SK-N-SH (cell line): ENCODE results near the gene TTC21B. TPM values are rescaled to one million over a fixed set of nuclear protein-coding genes. Genes with fewer than 3 reads are reported as not detected.

Source experiments
- CTCF ChIA-PET: fragments of 300-600, 350-600 bp; formaldehyde crosslinking; extraction: SDS; loops from one replicate; lab custom pipeline; 2021; lab: Yijun Ruan, JAX
- POLR2A ChIA-PET: fragments of 350-600 bp; sonication (Branson Sonifier 250); formaldehyde crosslinking; extraction: SDS; loops from one replicate; lab custom pipeline; 2020; ENCODE audit warnings: antibody characterized with exemption, inconsistent platforms; lab: Yijun Ruan, JAX
- DNase-seq: peaks from one replicate; pipeline ENCODE4 v3.0.0; 2012
- H2AFZ ChIP-seq: fragments of 200-600 bp; sonication (generic); 2 replicates; pipeline ENCODE4 v1.8.1; 2016; ENCODE audit warnings: antibody characterized with exemption, mild to moderate bottlenecking, low read depth
- H3F3A ChIP-seq: fragments of 200-600 bp; sonication (generic); replicated peaks from 2 replicates; pipeline ENCODE3; 2016; ENCODE audit warnings: antibody characterized with exemption, mild to moderate bottlenecking; ENCODE audit not compliant: insufficient read depth
- H3K27ac ChIP-seq, 2 experiments: fragments of 200-500 bp in 1 of 2; fragments of 200-600 bp in 1 of 2; sonication (Bioruptor generic) in 1 of 2; sonication (generic), shearing (Covaris generic) in 1 of 2; 2 replicates each; pipeline versions ENCODE4 v1.5.1 to v1.6.1; 2014 to 2016; ENCODE audit warnings: low read depth in 2 of 2, inconsistent platforms in 1 of 2, low read length in 1 of 2, mild to moderate bottlenecking in 1 of 2, mixed read lengths in 1 of 2
- H3K27me3 ChIP-seq: fragments of 200-600 bp; sonication (generic), shearing (Covaris generic); 2 replicates; pipeline ENCODE4 v1.6.1; 2016; ENCODE audit warnings: mixed run types; ENCODE audit not compliant: insufficient read depth
- H3K36me3 ChIP-seq, 2 experiments: fragments of 200-500 bp in 1 of 2; fragments of 200-600 bp in 1 of 2; sonication (Bioruptor generic) in 1 of 2; sonication (generic) in 1 of 2; replicated peaks in 1 of 2; 2 replicates each; pipeline versions ENCODE3 to v1.5.1; 2014 to 2016; ENCODE audit warnings: low read length in 1 of 2, mild to moderate bottlenecking in 1 of 2; ENCODE audit not compliant: insufficient read depth in 2 of 2, control insufficient read depth in 1 of 2
- H3K4me1 ChIP-seq, 2 experiments: fragments of 200-500 bp in 1 of 2; fragments of 200-600 bp in 1 of 2; sonication (Bioruptor generic) in 1 of 2; sonication (generic), shearing (Covaris generic) in 1 of 2; 2 replicates each; pipeline versions ENCODE4 v1.5.1 to v1.6.1; 2014 to 2016; ENCODE audit warnings: low read depth in 1 of 2, low read length in 1 of 2, mixed run types in 1 of 2; ENCODE audit not compliant: insufficient read depth in 2 of 2, control insufficient read depth in 1 of 2
- H3K4me2 ChIP-seq: fragments of 200-600 bp; sonication (generic), shearing (Covaris generic); 2 replicates; pipeline ENCODE4 v1.6.1; 2017; ENCODE audit warnings: mixed run types
- H3K4me3 ChIP-seq, 2 experiments: fragments of 200-500 bp in 1 of 2; fragments of 200-600 bp in 1 of 2; sonication (Bioruptor generic) in 1 of 2; sonication (generic), shearing (Covaris generic) in 1 of 2; 2 replicates each; pipeline versions ENCODE4 v1.5.1 to v1.8.1; 2014 to 2016; ENCODE audit warnings: low read depth in 2 of 2, inconsistent platforms in 1 of 2, low read length in 1 of 2, mild to moderate bottlenecking in 1 of 2, mixed read lengths in 1 of 2, moderate library complexity in 1 of 2
- H3K79me2 ChIP-seq: fragments of 200-600 bp; sonication (generic); 2 replicates; pipeline ENCODE4 v1.8.1; 2017; ENCODE audit warnings: mild to moderate bottlenecking; ENCODE audit not compliant: insufficient read depth
- H3K9ac ChIP-seq: fragments of 200-600 bp; sonication (generic); 2 replicates; pipeline ENCODE4 v1.6.1; 2017; ENCODE audit warnings: mixed run types
- H3K9me2 ChIP-seq: fragments of 200-600 bp; sonication (generic); 2 replicates; pipeline ENCODE4 v1.6.1; 2017; ENCODE audit warnings: mixed run types
- H3K9me3 ChIP-seq: fragments of 200-600 bp; sonication (generic); 2 replicates; pipeline ENCODE4 v1.6.1; 2017; ENCODE audit warnings: mixed run types, mild to moderate bottlenecking, moderate library complexity
- H4K20me1 ChIP-seq: fragments of 200-600 bp; sonication (generic); 2 replicates; pipeline ENCODE4 v1.6.1; 2017; ENCODE audit warnings: mild to moderate bottlenecking, mixed run types; ENCODE audit not compliant: insufficient read depth
- CHD2 ChIP-seq: fragments of 150-350 bp; IDR thresholded peaks from 2 replicates; pipeline ENCODE4 v1.6.1; 2018; ENCODE audit warnings: low read length; ENCODE audit not compliant: partially characterized antibody
- ELF1 ChIP-seq: IDR thresholded peaks from 2 replicates; pipeline ENCODE4 v1.4.0; 2012
- EP300 ChIP-seq, 2 experiments: IDR thresholded peaks; 2 replicates each; pipeline versions ENCODE4 v1.4.0 to v1.6.1; 2012; ENCODE audit warnings: borderline replicate concordance in 1 of 2, low read depth in 1 of 2, low read length in 1 of 2
- EZH2phosphoT487 ChIP-seq: fragments of 200-600 bp; sonication (generic); IDR thresholded peaks from 2 replicates; pipeline ENCODE4 v1.6.1; 2017; ENCODE audit warnings: low read depth, mixed run types, mild to moderate bottlenecking, antibody characterized with exemption, moderate library complexity, borderline replicate concordance
- FOXJ3 ChIP-seq: sonication (generic); formaldehyde crosslinking; IDR thresholded peaks from 2 replicates; pipeline ENCODE4 v1.5.1; 2020; ENCODE audit warnings: mild to moderate bottlenecking, missing genetic modification reagents
- IRF3 ChIP-seq: fragments of 150-350 bp; IDR thresholded peaks from 2 replicates; pipeline ENCODE4 v1.6.1; 2016; ENCODE audit warnings: mild to moderate bottlenecking, low read depth, low read length
- MEF2A ChIP-seq: IDR thresholded peaks from 2 replicates; pipeline ENCODE4 v1.4.0; 2012; ENCODE audit warnings: low read depth, borderline replicate concordance
- MXI1 ChIP-seq: IDR thresholded peaks from 2 replicates; pipeline ENCODE4 v1.6.1; 2012; ENCODE audit warnings: mild to moderate bottlenecking, low read depth, low read length, improper control_type of control experiment
- SIN3A ChIP-seq: IDR thresholded peaks from 2 replicates; pipeline ENCODE4 v1.6.1; 2012; ENCODE audit warnings: low read depth, mild to moderate bottlenecking, low read length, moderate library complexity, borderline replicate concordance
- SMC3 ChIP-seq: IDR thresholded peaks from 2 replicates; pipeline ENCODE4 v1.6.1; 2012; ENCODE audit warnings: low read depth, low read length, improper control_type of control experiment
- WGBS: methylation state at CpG from one replicate; pipeline ENCODE4 v1.1.6; 2017; ENCODE audit warnings: low lambda C conversion rate; 5-methylcytosine and 5-hydroxymethylcytosine counted together
- polyA plus RNA-seq, 3 experiments: library from polyadenylated mRNA; depleted of rRNA; stranded (reverse); fragments of >200 nt; gene quantifications; 2 replicates each; pipeline ENCODE4 v1.2.3, GENCODE V29; 2012
- TF ChIP-seq, protein P1 (sequence below): fragments of 150-350 bp; IDR thresholded peaks from 2 replicates; pipeline ENCODE4 v1.6.1; 2017; ENCODE audit warnings: antibody characterized with exemption, low read length, low read depth, borderline replicate concordance
- TF ChIP-seq, protein P2 (sequence below): IDR thresholded peaks from 2 replicates; pipeline ENCODE4; 2012
- TF ChIP-seq, protein P3 (sequence below): IDR thresholded peaks from 2 replicates; pipeline ENCODE4 v1.4.0; 2012; ENCODE audit warnings: low read depth, borderline replicate concordance
- TF ChIP-seq, protein P4 (sequence below): IDR thresholded peaks from 2 replicates; pipeline ENCODE4 v1.6.1; 2012; ENCODE audit warnings: mild to moderate bottlenecking, low read depth, low read length, moderate library complexity

TTC21B gene
- polyA plus RNA-seq, 1 of the 3 experiments (the other 2 are of a cell fraction): 10.1 TPM

- H3K9me2 ChIP-seq: 0 out of 2 replicates have a peak, but pooled peaks cover 3% of the 10 kb centered on the region
- POLR2A ChIA-PET: no interaction called here
- peaks cover 20 to 25% of the 10 kb centered on the region in 2 experiments for H3K36me3 ChIP-seq
- H3K79me2 ChIP-seq: peaks cover 44% of the 10 kb centered on the region
- WGBS: 0% methylated on average over 1 of the region's 1 CpG
- no peak overlapping the region for H3K9ac ChIP-seq
- no peaks in the 10 kb centered on the region for H3K9me3 ChIP-seq
- peaks cover 8% of the 10 kb centered on the region in 2 experiments; a peak in 3 of 4 replicates for H3K4me1 ChIP-seq
- peak overlapping the region in 1 of 2 experiments; percentile 85; a peak in 1 of 4 replicates for H3K4me3 ChIP-seq
- no peak overlapping the region for H2AFZ ChIP-seq
- no peaks in the 10 kb centered on the region for H3K27me3 ChIP-seq
- H3K4me2 ChIP-seq: peak overlapping the region; percentile 85
- no peaks in the 10 kb centered on the region for H3F3A ChIP-seq
- TF ChIP-seq MEF2A: no peak
- TF ChIP-seq, protein P1, sequence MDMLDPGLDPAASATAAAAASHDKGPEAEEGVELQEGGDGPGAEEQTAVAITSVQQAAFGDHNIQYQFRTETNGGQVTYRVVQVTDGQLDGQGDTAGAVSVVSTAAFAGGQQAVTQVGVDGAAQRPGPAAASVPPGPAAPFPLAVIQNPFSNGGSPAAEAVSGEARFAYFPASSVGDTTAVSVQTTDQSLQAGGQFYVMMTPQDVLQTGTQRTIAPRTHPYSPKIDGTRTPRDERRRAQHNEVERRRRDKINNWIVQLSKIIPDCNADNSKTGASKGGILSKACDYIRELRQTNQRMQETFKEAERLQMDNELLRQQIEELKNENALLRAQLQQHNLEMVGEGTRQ: no peak
- TF ChIP-seq EZH2phosphoT487: no peak
- no peak for TF ChIP-seq IRF3
- TF ChIP-seq, protein P2, sequence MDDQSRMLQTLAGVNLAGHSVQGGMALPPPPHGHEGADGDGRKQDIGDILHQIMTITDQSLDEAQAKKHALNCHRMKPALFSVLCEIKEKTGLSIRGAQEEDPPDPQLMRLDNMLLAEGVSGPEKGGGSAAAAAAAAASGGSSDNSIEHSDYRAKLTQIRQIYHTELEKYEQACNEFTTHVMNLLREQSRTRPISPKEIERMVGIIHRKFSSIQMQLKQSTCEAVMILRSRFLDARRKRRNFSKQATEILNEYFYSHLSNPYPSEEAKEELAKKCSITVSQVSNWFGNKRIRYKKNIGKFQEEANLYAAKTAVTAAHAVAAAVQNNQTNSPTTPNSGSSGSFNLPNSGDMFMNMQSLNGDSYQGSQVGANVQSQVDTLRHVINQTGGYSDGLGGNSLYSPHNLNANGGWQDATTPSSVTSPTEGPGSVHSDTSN: no peak
- TF ChIP-seq, protein P3, sequence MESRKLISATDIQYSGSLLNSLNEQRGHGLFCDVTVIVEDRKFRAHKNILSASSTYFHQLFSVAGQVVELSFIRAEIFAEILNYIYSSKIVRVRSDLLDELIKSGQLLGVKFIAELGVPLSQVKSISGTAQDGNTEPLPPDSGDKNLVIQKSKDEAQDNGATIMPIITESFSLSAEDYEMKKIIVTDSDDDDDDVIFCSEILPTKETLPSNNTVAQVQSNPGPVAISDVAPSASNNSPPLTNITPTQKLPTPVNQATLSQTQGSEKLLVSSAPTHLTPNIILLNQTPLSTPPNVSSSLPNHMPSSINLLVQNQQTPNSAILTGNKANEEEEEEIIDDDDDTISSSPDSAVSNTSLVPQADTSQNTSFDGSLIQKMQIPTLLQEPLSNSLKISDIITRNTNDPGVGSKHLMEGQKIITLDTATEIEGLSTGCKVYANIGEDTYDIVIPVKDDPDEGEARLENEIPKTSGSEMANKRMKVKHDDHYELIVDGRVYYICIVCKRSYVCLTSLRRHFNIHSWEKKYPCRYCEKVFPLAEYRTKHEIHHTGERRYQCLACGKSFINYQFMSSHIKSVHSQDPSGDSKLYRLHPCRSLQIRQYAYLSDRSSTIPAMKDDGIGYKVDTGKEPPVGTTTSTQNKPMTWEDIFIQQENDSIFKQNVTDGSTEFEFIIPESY: no peak
- TF ChIP-seq EP300 (IDR thresholded peaks at IDR 0.05; ENCODE audit: borderline replicate concordance in 1 of 2, low read depth in 1 of 2, low read length in 1 of 2): no peak
- no peak for TF ChIP-seq MXI1
- TF ChIP-seq SMC3: no peak
- TF ChIP-seq FOXJ3 (CRISPR knock-in tag): no peak
- no peak for TF ChIP-seq ELF1
- TF ChIP-seq, protein P4, sequence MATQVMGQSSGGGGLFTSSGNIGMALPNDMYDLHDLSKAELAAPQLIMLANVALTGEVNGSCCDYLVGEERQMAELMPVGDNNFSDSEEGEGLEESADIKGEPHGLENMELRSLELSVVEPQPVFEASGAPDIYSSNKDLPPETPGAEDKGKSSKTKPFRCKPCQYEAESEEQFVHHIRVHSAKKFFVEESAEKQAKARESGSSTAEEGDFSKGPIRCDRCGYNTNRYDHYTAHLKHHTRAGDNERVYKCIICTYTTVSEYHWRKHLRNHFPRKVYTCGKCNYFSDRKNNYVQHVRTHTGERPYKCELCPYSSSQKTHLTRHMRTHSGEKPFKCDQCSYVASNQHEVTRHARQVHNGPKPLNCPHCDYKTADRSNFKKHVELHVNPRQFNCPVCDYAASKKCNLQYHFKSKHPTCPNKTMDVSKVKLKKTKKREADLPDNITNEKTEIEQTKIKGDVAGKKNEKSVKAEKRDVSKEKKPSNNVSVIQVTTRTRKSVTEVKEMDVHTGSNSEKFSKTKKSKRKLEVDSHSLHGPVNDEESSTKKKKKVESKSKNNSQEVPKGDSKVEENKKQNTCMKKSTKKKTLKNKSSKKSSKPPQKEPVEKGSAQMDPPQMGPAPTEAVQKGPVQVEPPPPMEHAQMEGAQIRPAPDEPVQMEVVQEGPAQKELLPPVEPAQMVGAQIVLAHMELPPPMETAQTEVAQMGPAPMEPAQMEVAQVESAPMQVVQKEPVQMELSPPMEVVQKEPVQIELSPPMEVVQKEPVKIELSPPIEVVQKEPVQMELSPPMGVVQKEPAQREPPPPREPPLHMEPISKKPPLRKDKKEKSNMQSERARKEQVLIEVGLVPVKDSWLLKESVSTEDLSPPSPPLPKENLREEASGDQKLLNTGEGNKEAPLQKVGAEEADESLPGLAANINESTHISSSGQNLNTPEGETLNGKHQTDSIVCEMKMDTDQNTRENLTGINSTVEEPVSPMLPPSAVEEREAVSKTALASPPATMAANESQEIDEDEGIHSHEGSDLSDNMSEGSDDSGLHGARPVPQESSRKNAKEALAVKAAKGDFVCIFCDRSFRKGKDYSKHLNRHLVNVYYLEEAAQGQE: no peak
- no peak for TF ChIP-seq SIN3A
- TF ChIP-seq CHD2: no peak
- no peaks in the 10 kb centered on the region for H4K20me1 ChIP-seq
- H3K27ac ChIP-seq: no peak overlapping the region
- CTCF ChIA-PET: interaction anchor here (1.9 kb wide), 1 partner anchor 154 kb away, joined by 6 read pairs; no protein-coding TSS in a partner anchor
- DNase-seq: no peak
Observed at GRCh38 chr2:165952085-165952484, 1.5 kb downstream of the TTC21B start.
